Hepatocyte (in vitro differentiated cells): Measurements from ENCODE around the gene ACSBG1.

Experiments used
- EZH2 ChIP-seq: fragments of 200-600 bp; sonication (generic); IDR thresholded peaks from 2 replicates; pipeline ENCODE4 v1.6.1; 2016; ENCODE audit warnings: antibody characterized with exemption, mild to moderate bottlenecking, borderline replicate concordance
- EZH2phosphoT487 ChIP-seq: fragments of 200-600 bp; sonication (generic); IDR thresholded peaks from one replicate; pipeline ENCODE4 v1.6.1; 2018; ENCODE audit warnings: antibody characterized with exemption, mild to moderate bottlenecking, low read depth, moderate library complexity; ENCODE audit not compliant: unreplicated experiment, severe bottlenecking
- TF ChIP-seq, protein P1 (sequence below): fragments of 200-600 bp; sonication (generic); IDR thresholded peaks from 2 replicates; pipeline ENCODE4 v1.5.1; 2016; ENCODE audit warnings: antibody characterized with exemption, mild to moderate bottlenecking; ENCODE audit not compliant: poor library complexity

DNA sequence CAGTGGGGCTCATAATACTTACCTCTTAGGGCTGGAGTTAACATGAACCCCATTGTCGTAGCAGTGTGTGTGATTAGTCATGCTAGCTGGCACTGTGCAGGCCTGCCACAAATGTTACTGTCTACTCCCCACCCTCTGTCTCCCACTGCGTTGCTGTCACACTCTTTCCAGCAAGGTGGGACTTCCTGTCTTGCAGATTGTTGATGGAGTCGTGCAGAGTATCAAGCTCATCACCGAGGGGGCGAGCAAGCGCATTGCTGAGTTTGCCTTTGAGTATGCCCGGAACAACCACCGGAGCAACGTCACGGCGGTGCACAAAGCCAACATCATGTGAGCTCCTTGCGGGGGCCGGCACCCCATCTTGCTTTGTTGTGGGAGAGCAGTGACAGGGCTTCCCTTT lies 72.3 kb downstream of the ACSBG1 start:
- TF ChIP-seq, protein P1, sequence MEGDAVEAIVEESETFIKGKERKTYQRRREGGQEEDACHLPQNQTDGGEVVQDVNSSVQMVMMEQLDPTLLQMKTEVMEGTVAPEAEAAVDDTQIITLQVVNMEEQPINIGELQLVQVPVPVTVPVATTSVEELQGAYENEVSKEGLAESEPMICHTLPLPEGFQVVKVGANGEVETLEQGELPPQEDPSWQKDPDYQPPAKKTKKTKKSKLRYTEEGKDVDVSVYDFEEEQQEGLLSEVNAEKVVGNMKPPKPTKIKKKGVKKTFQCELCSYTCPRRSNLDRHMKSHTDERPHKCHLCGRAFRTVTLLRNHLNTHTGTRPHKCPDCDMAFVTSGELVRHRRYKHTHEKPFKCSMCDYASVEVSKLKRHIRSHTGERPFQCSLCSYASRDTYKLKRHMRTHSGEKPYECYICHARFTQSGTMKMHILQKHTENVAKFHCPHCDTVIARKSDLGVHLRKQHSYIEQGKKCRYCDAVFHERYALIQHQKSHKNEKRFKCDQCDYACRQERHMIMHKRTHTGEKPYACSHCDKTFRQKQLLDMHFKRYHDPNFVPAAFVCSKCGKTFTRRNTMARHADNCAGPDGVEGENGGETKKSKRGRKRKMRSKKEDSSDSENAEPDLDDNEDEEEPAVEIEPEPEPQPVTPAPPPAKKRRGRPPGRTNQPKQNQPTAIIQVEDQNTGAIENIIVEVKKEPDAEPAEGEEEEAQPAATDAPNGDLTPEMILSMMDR, result no peak
- TF ChIP-seq EZH2phosphoT487, result no peak
- TF ChIP-seq EZH2, result no peak
